Measurements from ENCODE around the gene IFRD2.
A peak's percentile ranks its signal among the peaks of the same experiment; 100 is the strongest.

The IFRD2 gene

DNA sequence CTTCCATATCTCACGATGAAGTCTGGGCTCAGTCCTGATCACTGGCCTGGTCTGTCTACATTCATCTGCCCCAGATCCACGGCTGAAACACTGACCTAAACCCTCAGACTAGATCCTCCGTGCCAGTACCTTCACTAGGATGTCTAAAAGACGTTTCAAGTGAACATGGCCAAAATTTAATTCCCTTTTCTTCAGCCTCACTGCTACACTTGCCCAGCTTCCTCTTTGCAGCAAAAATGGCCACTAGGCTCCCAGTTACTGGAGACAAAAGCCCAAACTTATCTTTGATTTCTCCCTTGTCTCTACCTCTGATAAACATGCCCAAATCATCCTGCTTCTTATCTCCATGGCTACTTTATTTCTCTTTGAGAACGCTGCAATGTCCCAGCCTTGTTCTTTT, 46.7 kb upstream of the IFRD2 start:
- no peak for TF ChIP-seq POLR2A (IDR thresholded peaks at IDR 0.05; ENCODE audit: extremely low read depth, insufficient read length)
- TF ChIP-seq, protein P1, sequence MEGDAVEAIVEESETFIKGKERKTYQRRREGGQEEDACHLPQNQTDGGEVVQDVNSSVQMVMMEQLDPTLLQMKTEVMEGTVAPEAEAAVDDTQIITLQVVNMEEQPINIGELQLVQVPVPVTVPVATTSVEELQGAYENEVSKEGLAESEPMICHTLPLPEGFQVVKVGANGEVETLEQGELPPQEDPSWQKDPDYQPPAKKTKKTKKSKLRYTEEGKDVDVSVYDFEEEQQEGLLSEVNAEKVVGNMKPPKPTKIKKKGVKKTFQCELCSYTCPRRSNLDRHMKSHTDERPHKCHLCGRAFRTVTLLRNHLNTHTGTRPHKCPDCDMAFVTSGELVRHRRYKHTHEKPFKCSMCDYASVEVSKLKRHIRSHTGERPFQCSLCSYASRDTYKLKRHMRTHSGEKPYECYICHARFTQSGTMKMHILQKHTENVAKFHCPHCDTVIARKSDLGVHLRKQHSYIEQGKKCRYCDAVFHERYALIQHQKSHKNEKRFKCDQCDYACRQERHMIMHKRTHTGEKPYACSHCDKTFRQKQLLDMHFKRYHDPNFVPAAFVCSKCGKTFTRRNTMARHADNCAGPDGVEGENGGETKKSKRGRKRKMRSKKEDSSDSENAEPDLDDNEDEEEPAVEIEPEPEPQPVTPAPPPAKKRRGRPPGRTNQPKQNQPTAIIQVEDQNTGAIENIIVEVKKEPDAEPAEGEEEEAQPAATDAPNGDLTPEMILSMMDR (IDR thresholded peaks at IDR 0.05; ENCODE audit: low read depth, low read length) = no peak
- TF ChIP-seq MYC (IDR thresholded peaks at IDR 0.05; ENCODE audit: low read depth, low read length) = no peak
- TF ChIP-seq, protein P2, sequence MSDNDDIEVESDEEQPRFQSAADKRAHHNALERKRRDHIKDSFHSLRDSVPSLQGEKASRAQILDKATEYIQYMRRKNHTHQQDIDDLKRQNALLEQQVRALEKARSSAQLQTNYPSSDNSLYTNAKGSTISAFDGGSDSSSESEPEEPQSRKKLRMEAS (IDR thresholded peaks at IDR 0.05; ENCODE audit: low read depth, low read length) = no peak
- peak overlapping the region; percentile 99 for H3K4me3 ChIP-seq (ENCODE audit: low read depth, low read length)
- peak; percentile 68 for DNase-seq (ENCODE audit: low read depth)

DNA sequence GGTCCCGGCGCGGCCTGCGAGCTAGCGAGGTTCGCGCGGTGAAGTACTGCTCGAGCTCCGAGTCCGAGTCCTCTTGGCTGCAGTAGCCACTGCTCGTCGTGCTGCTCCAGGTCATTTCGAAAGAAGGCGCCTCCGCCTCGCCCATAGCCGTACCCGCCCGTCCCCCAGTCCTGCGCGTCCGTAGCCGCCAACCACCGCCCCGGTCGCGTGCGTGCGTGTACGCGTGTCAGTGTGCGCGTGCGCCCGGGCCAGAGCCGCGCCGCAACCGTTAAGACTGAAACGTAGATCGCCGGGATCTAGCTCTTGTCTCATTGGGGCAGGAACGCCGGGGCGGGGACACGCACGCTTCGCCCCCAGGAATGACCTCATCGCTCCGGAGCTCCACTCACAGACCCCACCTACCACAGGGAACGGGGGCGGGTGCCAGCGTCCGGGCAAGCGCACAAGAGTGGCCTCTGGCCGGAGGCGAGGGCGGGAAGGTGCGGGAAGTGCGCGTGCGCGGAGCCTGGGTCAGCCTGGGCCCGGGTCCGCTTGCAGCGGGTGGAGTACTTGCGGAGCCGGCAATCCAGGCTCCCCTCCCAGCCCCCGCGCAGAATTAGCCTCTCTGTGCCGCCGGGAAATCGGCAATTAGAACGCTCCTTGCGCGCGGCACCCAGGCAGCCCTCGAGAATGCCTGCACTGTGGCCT, 45.1 kb upstream of the IFRD2 start:
- DNase-seq (ENCODE audit: low read depth) = peak; percentile 99
- H3K4me3 ChIP-seq (ENCODE audit: low read depth, low read length) = peak overlapping the region; percentile 99
- TF ChIP-seq POLR2A (IDR thresholded peaks at IDR 0.05; ENCODE audit: extremely low read depth, insufficient read length) (peak; percentile 79), MYC (IDR thresholded peaks at IDR 0.05; ENCODE audit: low read depth, low read length) (peak; percentile 65)
- TF ChIP-seq, protein P1 (IDR thresholded peaks at IDR 0.05; ENCODE audit: low read depth, low read length) = no peak
- TF ChIP-seq, protein P2 (IDR thresholded peaks at IDR 0.05; ENCODE audit: low read depth, low read length) = peak; percentile 82

DNA sequence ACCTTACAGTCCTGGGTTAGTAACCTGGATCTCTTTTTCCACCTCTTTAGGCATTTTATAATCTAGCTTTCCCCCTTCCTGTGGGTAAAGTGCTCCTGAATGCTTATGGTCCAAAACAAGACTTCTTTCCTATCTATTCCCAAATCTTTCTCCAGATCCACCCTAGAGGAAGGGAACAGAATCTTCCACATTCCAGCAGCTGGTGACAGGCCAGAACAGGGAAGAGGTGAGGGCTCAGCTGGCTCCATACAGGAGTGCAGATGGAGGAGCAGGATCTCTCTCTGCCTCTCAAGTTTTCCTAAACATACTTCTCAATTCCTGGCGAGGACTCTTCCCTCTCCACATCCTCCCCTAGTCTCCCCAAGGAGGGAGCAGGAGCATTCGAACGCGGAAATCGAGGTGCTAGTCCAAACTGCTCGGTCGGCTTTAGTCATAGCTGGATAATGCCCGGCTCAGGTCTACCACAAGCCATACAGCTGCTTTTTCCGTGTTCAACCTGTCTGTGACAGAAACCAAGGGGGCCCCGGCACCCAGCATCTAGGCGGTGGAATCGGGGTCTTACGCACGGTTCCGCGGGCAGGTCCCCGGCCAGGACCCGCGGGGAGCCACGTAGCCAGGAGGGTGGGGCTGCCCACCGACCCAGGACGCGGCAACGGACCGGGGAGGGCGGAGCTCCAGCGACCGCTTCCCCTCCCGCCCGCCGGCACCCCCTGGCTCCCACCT, 44.4 kb upstream of the IFRD2 start:
- H3K4me3 ChIP-seq (ENCODE audit: low read depth, low read length) = peak overlapping the region; percentile 95
- TF ChIP-seq POLR2A (IDR thresholded peaks at IDR 0.05; ENCODE audit: extremely low read depth, insufficient read length) = no peak
- TF ChIP-seq, protein P2 (IDR thresholded peaks at IDR 0.05; ENCODE audit: low read depth, low read length) = no peak
- TF ChIP-seq, protein P1 (IDR thresholded peaks at IDR 0.05; ENCODE audit: low read depth, low read length) = no peak
- TF ChIP-seq MYC (IDR thresholded peaks at IDR 0.05; ENCODE audit: low read depth, low read length) = no peak
- DNase-seq (ENCODE audit: low read depth) = no peak

DNA sequence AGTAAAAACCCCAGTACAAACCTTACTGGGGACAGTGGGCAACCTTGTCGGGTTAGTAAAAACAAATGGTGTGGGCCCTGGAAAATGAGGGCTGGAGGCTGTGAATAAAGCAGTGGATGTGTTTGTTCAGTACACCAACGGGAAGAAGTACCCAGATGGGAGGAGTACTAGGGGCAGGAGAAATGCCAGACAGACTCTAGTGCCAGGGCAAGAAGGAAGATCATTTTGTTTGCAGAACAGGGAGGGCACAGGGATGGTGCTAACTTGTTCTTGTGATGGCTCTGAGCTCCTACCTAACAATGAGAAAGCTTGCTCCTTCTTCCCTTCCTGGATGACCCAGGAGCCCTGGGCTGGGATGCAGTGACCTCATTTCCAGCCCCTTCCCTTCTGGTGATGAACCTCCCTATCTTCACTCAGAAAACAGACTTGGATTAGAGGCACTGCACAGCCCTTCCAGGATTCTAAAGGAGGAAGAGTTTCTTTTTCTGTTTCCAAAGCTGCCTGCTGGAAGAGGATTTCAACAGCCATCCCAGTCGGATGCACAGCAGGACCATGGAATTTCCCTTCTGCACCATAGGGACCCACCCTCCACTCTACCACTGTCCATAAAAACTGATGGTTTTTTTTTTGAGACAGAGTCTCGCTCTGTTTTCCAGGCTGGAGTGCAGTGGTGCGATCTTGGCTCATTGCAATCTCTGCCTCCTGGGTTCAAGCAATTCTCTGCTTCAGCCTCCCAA, 42.3 kb upstream of the IFRD2 start:
- no peak for TF ChIP-seq POLR2A (IDR thresholded peaks at IDR 0.05; ENCODE audit: extremely low read depth, insufficient read length)
- no peak for TF ChIP-seq MYC (IDR thresholded peaks at IDR 0.05; ENCODE audit: low read depth, low read length)
- TF ChIP-seq, protein P1 (IDR thresholded peaks at IDR 0.05; ENCODE audit: low read depth, low read length) = no peak
- TF ChIP-seq, protein P2 (IDR thresholded peaks at IDR 0.05; ENCODE audit: low read depth, low read length) = no peak
- peak overlapping the region; percentile 21 for H3K4me3 ChIP-seq (ENCODE audit: low read depth, low read length)

DNA sequence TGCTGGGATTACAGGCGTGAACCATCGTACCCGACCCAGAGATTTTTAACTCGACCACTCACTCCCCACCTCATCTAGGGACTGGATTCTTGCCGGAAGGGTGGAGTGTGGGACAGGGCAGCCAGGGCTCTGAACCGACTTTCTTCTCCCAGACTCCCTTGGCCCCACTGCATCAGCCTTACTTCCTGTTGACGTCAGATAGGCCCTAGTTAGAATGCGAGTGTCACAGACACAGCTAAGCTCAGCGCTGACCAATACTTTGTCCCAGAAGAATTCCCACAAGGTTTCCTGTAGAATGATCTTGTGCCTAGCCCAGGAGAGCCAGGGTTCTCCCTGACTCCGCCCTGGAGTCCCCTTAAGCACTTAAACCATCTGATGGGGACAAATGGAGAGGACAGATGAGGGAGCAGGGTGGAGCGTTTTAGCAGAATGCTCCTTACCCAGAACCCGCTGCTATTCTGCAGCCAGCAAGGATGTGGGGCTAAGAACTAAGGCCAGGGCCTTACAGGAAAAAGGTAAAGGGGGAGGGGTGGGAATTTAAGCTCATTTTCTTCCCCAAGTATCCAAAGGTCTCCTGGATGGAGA, 41.6 kb upstream of the IFRD2 start:
- TF ChIP-seq POLR2A (IDR thresholded peaks at IDR 0.05; ENCODE audit: extremely low read depth, insufficient read length) = no peak
- no peak for TF ChIP-seq MYC (IDR thresholded peaks at IDR 0.05; ENCODE audit: low read depth, low read length)
- TF ChIP-seq, protein P1 (IDR thresholded peaks at IDR 0.05; ENCODE audit: low read depth, low read length) = no peak
- TF ChIP-seq, protein P2 (IDR thresholded peaks at IDR 0.05; ENCODE audit: low read depth, low read length) = no peak
- peak overlapping the region; percentile 3 for H3K4me3 ChIP-seq (ENCODE audit: low read depth, low read length)
- no peak for DNase-seq (ENCODE audit: low read depth)

More for the DNA sequence above, 42.3 kb upstream of the IFRD2 start:
- no peak for DNase-seq (ENCODE audit: low read depth)
